ENCODE measurements around the gene PPP2R3A.
"Not testable (repeated sequence)": the region's sequence is repeated elsewhere in the genome, so short reads cannot be mapped to it uniquely, and the experiment has no call there.

Gene PPP2R3A
- total RNA-seq, result 0.18 to 1.6 (median 1.3) reads per million in 4 experiments

GRCh38 chr3:135965506-135966270, at the start of gene PPP2R3A:
PPP2R3A (plus strand) TSS chr3:135965728; CDS start chr3:136001499, 35,771 bp downstream.
- peak; percentile 53 for DNase-seq

- no peak for DNase-seq
These were observed 49.2 kb upstream of the PPP2R3A start for GRCh38 chr3:135916310-135916709.

- no peak for DNase-seq
These were observed 48.5 kb upstream of the PPP2R3A start for GRCh38 chr3:135917076-135917475.

- no peak for DNase-seq
These were observed 47.5 kb upstream of the PPP2R3A start for GRCh38 chr3:135917927-135918597.

GRCh38 chr3:135918600-135918999, 46.9 kb upstream of the PPP2R3A start:
- no peak for DNase-seq

- DNase-seq, result no peak
These were observed 45.3 kb upstream of the PPP2R3A start for GRCh38 chr3:135920275-135920674.

GRCh38 chr3:135922903-135923250, 42.7 kb upstream of the PPP2R3A start:
- DNase-seq, result no peak

- DNase-seq, result no peak
These were observed 41.0 kb upstream of the PPP2R3A start for GRCh38 chr3:135924506-135924905.

GRCh38 chr3:135926664-135927063, 38.9 kb upstream of the PPP2R3A start:
- DNase-seq, result no peak

- DNase-seq, result no peak
These were observed 38.4 kb upstream of the PPP2R3A start for GRCh38 chr3:135927155-135927554.

- no peak for DNase-seq
These were observed 35.9 kb upstream of the PPP2R3A start for GRCh38 chr3:135929670-135930069.

GRCh38 chr3:135930255-135930654, 35.3 kb upstream of the PPP2R3A start:
- DNase-seq, result no peak

- DNase-seq, result not testable (repeated sequence)
These were observed 30.4 kb upstream of the PPP2R3A start for GRCh38 chr3:135935171-135935570.

GRCh38 chr3:135937766-135938165, 27.8 kb upstream of the PPP2R3A start:
- not testable (repeated sequence) for DNase-seq

GRCh38 chr3:135944831-135945230, 20.7 kb upstream of the PPP2R3A start:
- DNase-seq, result no peak

- no peak for DNase-seq
These were observed 14.6 kb upstream of the PPP2R3A start for GRCh38 chr3:135950941-135951340.

GRCh38 chr3:135964160-135964955, 1.2 kb upstream of the PPP2R3A start:
- DNase-seq, result no peak

GRCh38 chr3:135965129-135965505, 411 bp upstream of the PPP2R3A start:
- DNase-seq, result no peak

- DNase-seq, result no peak
These were observed 888 bp downstream of the PPP2R3A start for GRCh38 chr3:135966271-135966961.

- no peak for DNase-seq
These were observed 1.4 kb downstream of the PPP2R3A start for GRCh38 chr3:135966962-135967274.

- no peak for DNase-seq
These were observed 2.3 kb downstream of the PPP2R3A start for GRCh38 chr3:135967867-135968266.

- no peak for DNase-seq
These were observed 5.1 kb downstream of the PPP2R3A start for GRCh38 chr3:135970506-135971116.

GRCh38 chr3:135973841-135974240, 8.3 kb downstream of the PPP2R3A start:
- DNase-seq, result no peak
